Measurements from ENCODE around the gene KLK5.

Gene KLK5

DNA sequence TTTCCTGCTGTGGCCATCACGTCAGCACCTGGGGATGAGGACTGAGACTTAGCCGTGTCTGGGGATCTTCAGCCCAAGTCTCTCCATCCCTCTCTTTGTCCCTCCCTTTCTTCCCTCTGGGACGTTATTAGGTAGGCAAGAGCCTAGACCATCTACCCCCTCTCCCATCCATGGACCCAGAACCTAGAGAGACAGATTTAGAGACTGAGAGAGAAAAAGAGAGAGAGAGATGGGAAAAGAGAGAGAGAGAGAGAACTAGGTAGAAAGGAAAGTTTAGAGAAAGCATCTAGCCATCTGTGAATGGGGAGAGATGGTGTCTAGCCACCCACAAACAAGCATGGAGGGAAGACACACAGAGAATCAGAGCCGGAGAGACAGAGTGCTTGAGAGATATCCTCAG, 42.1 kb downstream of the KLK5 start:
- TF ChIP-seq REST (IDR thresholded peaks at IDR 0.05; ENCODE audit: low read depth) (no peak), CREB1 (IDR thresholded peaks at IDR 0.05; ENCODE audit: low read depth) (no peak), NFIC (IDR thresholded peaks at IDR 0.05) (no peak), RAD21 (IDR thresholded peaks at IDR 0.05; ENCODE audit: low read depth) (no peak), YY1 (IDR thresholded peaks at IDR 0.05; ENCODE audit: low read depth) (no peak), MAX (IDR thresholded peaks at IDR 0.05) (no peak), TCF12 (IDR thresholded peaks at IDR 0.05; ENCODE audit: low read depth) (no peak), TAF1 (IDR thresholded peaks at IDR 0.05; ENCODE audit: low read depth) (no peak), FOXM1 (IDR thresholded peaks at IDR 0.05; ENCODE audit: borderline replicate concordance, low read depth) (no peak), EGR1 (IDR thresholded peaks at IDR 0.05) (no peak), ZBTB7A (IDR thresholded peaks at IDR 0.05; ENCODE audit: low read depth) (no peak), CEBPB (IDR thresholded peaks at IDR 0.05) (no peak), USF1 (IDR thresholded peaks at IDR 0.05) (no peak), EP300 (IDR thresholded peaks at IDR 0.05; ENCODE audit: borderline replicate concordance) (no peak), TEAD4 (IDR thresholded peaks at IDR 0.05) (no peak)

GRCh38 chr19:50909240-50910070, 43.4 kb downstream of the KLK5 start:
- TF ChIP-seq CEBPB (IDR thresholded peaks at IDR 0.05) (no peak), EGR1 (IDR thresholded peaks at IDR 0.05) (no peak), USF1 (IDR thresholded peaks at IDR 0.05) (no peak), MAX (IDR thresholded peaks at IDR 0.05) (no peak), TAF1 (IDR thresholded peaks at IDR 0.05; ENCODE audit: low read depth) (no peak), FOXM1 (IDR thresholded peaks at IDR 0.05; ENCODE audit: borderline replicate concordance, low read depth) (no peak), TCF12 (IDR thresholded peaks at IDR 0.05; ENCODE audit: low read depth) (no peak), EP300 (IDR thresholded peaks at IDR 0.05; ENCODE audit: borderline replicate concordance) (no peak), YY1 (IDR thresholded peaks at IDR 0.05; ENCODE audit: low read depth) (no peak), NFIC (IDR thresholded peaks at IDR 0.05) (no peak), RAD21 (IDR thresholded peaks at IDR 0.05; ENCODE audit: low read depth) (no peak), TEAD4 (IDR thresholded peaks at IDR 0.05) (no peak), REST (IDR thresholded peaks at IDR 0.05; ENCODE audit: low read depth) (no peak), ZBTB7A (IDR thresholded peaks at IDR 0.05; ENCODE audit: low read depth) (no peak)

- TF ChIP-seq EP300 (IDR thresholded peaks at IDR 0.05; ENCODE audit: borderline replicate concordance) (no peak), NFIC (IDR thresholded peaks at IDR 0.05) (no peak), EGR1 (IDR thresholded peaks at IDR 0.05) (no peak), TEAD4 (IDR thresholded peaks at IDR 0.05) (no peak), CREB1 (IDR thresholded peaks at IDR 0.05; ENCODE audit: low read depth) (no peak), USF1 (IDR thresholded peaks at IDR 0.05) (no peak), TCF12 (IDR thresholded peaks at IDR 0.05; ENCODE audit: low read depth) (no peak), CEBPB (IDR thresholded peaks at IDR 0.05) (no peak)
Measured at GRCh38 chr19:50908336-50908735, 44.5 kb downstream of the KLK5 start.

DNA sequence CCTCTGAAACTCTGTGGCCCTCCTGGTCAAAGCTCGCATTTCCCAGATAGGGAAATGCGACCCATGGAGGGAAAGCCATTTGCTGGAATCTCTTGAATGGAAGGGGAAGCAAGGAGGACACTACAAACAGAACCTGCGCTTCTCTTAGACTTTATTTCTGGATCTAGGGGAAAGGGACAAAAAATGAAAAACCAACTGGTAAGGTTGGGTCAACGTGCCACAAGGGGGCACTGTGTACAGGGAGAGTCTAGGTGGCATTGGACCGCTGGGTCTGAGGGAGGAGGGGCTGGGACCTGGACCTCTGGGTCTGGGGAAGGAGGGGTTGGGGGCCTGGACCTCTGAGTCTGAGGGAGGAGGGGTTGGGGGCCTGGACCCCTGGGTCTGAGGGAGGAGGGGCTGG, 46.6 kb downstream of the KLK5 start:
- TF ChIP-seq RAD21 (IDR thresholded peaks at IDR 0.05; ENCODE audit: low read depth) (peak; percentile 40; the same call in 1 of the 2 replicates), REST (IDR thresholded peaks at IDR 0.05; ENCODE audit: low read depth) (no peak), CEBPB (IDR thresholded peaks at IDR 0.05) (no peak), TCF12 (IDR thresholded peaks at IDR 0.05; ENCODE audit: low read depth) (no peak), TEAD4 (IDR thresholded peaks at IDR 0.05) (no peak), NFIC (IDR thresholded peaks at IDR 0.05) (no peak), TAF1 (IDR thresholded peaks at IDR 0.05; ENCODE audit: low read depth) (no peak), EGR1 (IDR thresholded peaks at IDR 0.05) (no peak)

All from Ishikawa (cell line).